IPS-20b (cell line): ENCODE results near the gene DIAPH2.
"Not testable (repeated sequence)": the region's sequence is repeated elsewhere in the genome, so short reads cannot be mapped to it uniquely, and the experiment has no call there.

Experiments
- H3K27ac ChIP-seq: one replicate; pipeline ENCODE4 v1.5.1; 2013; ENCODE audit warnings: low read length
- H3K27me3 ChIP-seq: 2 replicates; pipeline ENCODE4 v1.6.1; 2013; ENCODE audit warnings: mild to moderate bottlenecking, low read length, inconsistent platforms; ENCODE audit not compliant: insufficient read depth
- H3K36me3 ChIP-seq: 2 replicates; pipeline ENCODE4 v1.6.1; 2013; ENCODE audit warnings: low read depth, mild to moderate bottlenecking, inconsistent platforms, low read length, moderate library complexity; ENCODE audit not compliant: insufficient read depth
- H3K4me1 ChIP-seq: 2 replicates; pipeline ENCODE4 v1.6.1; 2013; ENCODE audit warnings: mild to moderate bottlenecking, control low read depth, inconsistent platforms, low read length, moderate library complexity; ENCODE audit not compliant: insufficient read depth
- H3K4me3 ChIP-seq: 2 replicates; pipeline ENCODE4 v1.5.1; 2013; ENCODE audit warnings: mild to moderate bottlenecking, low read length, inconsistent platforms
- H3K9ac ChIP-seq: 2 replicates; pipeline ENCODE4 v1.6.1; 2013; ENCODE audit warnings: low read depth, mild to moderate bottlenecking, inconsistent platforms, low read length, moderate library complexity
- H3K9me3 ChIP-seq: 2 replicates; pipeline ENCODE4 v1.6.1; 2013; ENCODE audit warnings: mild to moderate bottlenecking, low read depth, low read length, inconsistent platforms; ENCODE audit not compliant: insufficient read depth

DIAPH2 gene

DNA sequence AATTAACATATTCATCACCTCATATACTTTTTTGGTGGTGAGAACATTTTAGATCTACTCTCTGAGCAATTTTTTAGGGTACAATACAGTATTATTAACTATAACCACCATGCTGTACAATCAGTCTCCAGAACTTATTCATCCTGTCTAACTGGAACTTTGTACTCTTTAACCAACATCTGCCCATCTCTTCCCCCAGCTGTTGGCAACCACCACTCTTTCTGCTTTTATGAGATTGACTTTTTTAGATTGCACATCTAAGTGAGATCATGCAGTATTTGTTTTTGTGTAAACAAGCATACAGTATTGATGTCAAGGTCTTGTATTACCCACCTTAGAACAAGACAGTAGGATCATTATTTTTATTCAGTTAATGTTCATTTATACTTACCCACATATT, 715.9 kb downstream of the DIAPH2 start:
- H3K4me1 ChIP-seq: peaks cover 6% of the 10 kb centered on the region; the same call in 1 of the 2 replicates
- H3K36me3 ChIP-seq: 0 out of 2 replicates have a peak, but pooled peaks cover 4% of the 10 kb centered on the region
- H3K27ac ChIP-seq: no peak overlapping the region
- H3K9me3 ChIP-seq: no peaks in the 10 kb centered on the region
- H3K27me3 ChIP-seq: no peaks in the 10 kb centered on the region
- H3K4me3 ChIP-seq: no peak overlapping the region
- no peak overlapping the region for H3K9ac ChIP-seq

DNA sequence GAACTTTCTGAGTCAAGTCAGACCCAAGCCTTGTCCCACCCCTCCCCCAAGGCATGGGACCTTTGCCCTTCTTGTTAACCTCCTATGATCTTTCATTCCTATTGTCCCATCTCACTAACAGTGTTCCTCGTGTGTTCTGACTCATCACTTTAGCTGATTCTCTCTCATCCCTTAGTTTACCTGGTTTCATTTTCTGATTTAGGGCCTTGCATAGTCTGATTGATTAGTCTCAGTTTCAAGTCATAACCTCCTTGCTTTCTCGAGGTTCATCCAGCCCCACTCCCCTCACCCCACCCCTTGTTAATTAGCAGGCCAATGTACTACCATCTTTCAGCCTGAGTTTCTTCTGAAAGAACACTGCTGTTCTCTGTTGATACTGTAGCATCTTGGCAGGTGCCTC, 716.5 kb downstream of the DIAPH2 start:
- Histone ChIP-seq H3K36me3 (0 out of 2 replicates have a peak, but pooled peaks cover 4% of the 10 kb centered on the region), H3K27ac (no peak overlapping the region), H3K27me3 (no peaks in the 10 kb centered on the region), H3K9ac (no peak overlapping the region), H3K4me1 (peaks cover 6% of the 10 kb centered on the region; the same call in 1 of the 2 replicates), H3K9me3 (no peaks in the 10 kb centered on the region), H3K4me3 (no peak overlapping the region)

DNA sequence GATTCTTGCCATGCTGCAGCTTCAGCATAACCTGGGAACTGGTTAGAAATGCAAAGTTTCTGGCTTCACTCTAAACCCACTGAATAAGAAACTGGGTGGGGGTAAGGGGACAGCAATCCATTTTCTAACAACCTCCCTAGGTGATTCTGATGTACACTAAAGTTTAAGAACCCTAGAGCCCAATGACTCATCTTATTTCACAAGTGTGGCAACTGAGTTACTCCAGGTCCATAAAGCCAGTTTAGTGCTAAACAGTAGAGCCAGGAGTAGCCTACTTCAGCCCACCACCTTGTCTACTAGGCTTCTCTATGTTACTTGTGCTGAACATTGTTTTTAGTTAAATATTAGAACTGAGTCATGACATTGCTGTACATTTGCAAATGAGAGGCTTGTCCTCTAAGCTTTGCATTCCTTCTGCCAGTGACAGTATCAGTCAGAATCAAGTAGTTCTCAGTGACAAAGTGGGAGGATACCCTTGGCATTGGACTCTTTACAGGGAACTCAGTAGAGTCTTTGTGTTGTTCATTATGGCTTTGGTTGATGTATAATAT, 717.0 kb downstream of the DIAPH2 start:
- no peak overlapping the region for H3K9ac ChIP-seq
- no peaks in the 10 kb centered on the region for H3K9me3 ChIP-seq
- 0 out of 2 replicates have a peak, but pooled peaks cover 4% of the 10 kb centered on the region for H3K36me3 ChIP-seq
- H3K4me3 ChIP-seq: no peak overlapping the region
- peaks cover 6% of the 10 kb centered on the region; the same call in 1 of the 2 replicates for H3K4me1 ChIP-seq
- H3K27me3 ChIP-seq: no peaks in the 10 kb centered on the region
- no peak overlapping the region for H3K27ac ChIP-seq

DNA sequence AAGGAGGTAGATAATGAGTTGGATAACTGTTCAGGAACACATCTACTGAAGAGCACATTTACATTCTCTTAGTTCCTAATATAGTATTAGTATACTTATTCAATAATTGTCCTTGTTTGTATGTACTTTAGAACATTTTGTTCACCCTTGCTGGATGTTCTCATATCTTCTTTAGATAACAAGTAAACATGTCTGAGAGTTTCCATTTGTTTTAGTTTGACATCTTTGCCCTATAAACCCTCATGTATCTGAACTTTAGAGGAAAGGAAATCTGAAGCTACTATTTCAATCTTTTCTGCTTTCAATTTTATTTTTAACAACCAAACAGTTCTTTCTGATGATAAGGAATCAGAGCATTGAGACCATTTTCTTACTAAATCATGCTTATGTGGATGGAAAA, 717.7 kb downstream of the DIAPH2 start:
- Histone ChIP-seq H3K36me3 (0 out of 2 replicates have a peak, but pooled peaks cover 4% of the 10 kb centered on the region), H3K4me1 (peaks cover 6% of the 10 kb centered on the region; the same call in 1 of the 2 replicates), H3K4me3 (no peak overlapping the region), H3K27me3 (no peaks in the 10 kb centered on the region), H3K9ac (no peak overlapping the region), H3K9me3 (no peaks in the 10 kb centered on the region), H3K27ac (no peak overlapping the region)

DNA sequence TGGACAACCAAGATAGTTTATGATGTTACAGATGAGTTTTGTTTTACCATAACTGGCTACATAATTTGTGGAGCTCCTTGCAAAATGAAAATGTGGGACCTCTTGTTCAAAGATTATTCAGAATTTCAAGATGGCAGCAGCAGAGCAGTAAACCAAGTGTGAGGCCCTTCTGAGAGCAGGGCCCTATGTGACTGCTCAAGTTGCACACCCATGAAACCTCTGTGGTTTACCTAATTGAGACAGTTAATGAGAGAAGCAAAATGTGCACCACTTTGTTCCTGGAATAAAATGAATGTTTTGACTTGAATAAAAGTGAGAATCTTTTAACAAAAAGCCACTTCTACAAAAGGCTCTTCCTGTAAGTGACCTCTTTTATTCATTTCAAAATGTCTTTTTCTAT, 718.3 kb downstream of the DIAPH2 start:
- no peak overlapping the region for H3K27ac ChIP-seq
- H3K9me3 ChIP-seq: no peaks in the 10 kb centered on the region
- H3K4me3 ChIP-seq: no peak overlapping the region
- H3K36me3 ChIP-seq: 0 out of 2 replicates have a peak, but pooled peaks cover 4% of the 10 kb centered on the region
- H3K27me3 ChIP-seq: no peaks in the 10 kb centered on the region
- H3K4me1 ChIP-seq: peaks cover 6% of the 10 kb centered on the region; the same call in 1 of the 2 replicates
- H3K9ac ChIP-seq: no peak overlapping the region

DNA sequence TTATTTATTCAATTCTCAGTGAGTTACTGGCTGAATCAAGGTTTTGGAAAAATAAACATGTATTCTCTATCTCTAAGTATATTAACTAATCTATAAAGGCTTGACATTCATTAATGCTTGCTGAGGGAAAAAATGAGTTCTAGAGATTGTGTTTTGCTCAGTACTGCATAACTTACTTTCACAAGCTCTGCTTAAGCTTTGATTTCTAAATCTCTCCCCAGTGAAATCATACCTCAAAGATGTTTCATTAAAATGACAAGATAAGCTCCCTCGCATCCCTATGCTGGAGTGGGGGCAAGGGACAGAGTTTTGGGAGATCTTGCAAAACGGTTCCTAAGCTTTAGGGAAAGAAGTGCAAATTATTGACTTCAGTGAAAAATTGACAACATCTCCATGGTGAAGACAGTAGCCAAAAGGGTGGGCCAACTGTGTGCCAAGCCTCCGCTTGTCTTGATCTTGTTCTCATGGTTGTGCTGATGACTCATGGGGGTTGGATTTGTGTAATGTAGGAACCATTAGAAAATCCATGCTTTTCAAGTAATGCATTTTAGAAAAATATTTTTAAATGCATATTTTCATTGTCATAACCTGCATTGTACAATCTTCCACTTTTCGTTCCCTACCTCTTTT, 720.5 kb downstream of the DIAPH2 start:
- Histone ChIP-seq H3K9ac (no peak overlapping the region), H3K36me3 (peaks cover 18% of the 10 kb centered on the region), H3K27ac (no peak overlapping the region), H3K9me3 (peaks cover 14% of the 10 kb centered on the region; the same call in 1 of the 2 replicates), H3K27me3 (no peaks in the 10 kb centered on the region), H3K4me1 (no peaks in the 10 kb centered on the region), H3K4me3 (no peak overlapping the region)

DNA sequence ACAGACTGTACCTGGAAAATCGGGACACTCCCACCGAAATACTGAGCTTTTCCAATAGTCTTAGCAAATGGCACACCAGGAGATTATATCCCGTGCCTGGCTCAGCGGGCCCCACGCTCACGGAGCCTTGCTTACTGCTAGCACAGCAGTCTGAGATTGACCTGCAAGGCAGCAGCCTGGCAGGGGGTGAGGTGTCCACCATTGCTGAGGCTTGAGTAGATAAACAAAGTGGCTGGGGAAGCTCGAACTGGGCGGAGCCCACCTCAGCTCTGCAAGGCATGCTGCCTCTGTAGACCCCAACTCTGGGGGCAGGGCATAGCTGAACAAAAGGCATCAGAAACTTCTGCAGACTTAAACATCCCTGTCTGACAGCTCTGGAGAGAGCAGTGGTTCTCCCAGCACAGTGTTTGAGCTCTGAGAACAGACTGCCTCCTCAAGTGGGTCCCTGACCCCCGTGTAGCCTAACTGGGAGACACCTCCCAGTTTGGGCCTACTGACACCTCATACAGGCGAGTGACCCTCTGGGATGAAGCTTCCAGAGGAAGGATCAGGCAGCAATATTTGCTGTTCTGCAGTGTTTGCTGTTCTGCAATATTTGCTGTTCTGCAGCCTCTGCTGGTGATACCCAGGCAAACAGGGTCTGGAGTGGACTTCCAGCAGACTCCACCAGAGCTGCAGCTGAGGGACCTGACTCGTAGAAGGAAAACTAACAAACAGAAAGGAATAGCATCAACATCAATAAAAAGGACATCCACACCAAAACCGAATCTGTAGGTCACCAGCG, 725.2 kb downstream of the DIAPH2 start:
- H3K4me3 ChIP-seq, H3K9ac ChIP-seq, H3K27me3 ChIP-seq, H3K27ac ChIP-seq, H3K4me1 ChIP-seq: not testable (repeated sequence)
- H3K36me3 ChIP-seq: peaks cover 17% of the 10 kb centered on the region
- peaks cover 15% of the 10 kb centered on the region; the same call in 1 of the 2 replicates for H3K9me3 ChIP-seq

DNA sequence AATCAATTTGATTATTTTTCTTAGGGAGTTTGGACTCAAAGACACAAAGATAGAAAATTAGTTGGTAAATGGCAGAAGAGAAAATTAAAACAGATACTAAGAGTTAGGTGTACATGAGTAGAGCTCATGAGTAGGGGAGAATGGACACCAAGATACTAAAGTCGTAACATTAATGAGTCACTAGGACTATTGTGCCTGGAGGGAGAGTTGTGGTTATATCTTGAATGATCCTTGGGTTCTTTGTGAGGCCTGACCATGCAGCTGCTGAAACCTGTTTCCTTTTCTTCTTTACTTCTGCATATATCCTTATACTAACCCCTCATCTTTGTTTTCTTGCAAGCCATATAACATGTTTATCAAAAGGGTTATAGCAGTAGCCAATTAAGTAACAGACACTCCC, 731.8 kb downstream of the DIAPH2 start:
- no peak overlapping the region for H3K4me3 ChIP-seq
- no peaks in the 10 kb centered on the region for H3K9me3 ChIP-seq
- H3K27ac ChIP-seq: no peak overlapping the region
- no peaks in the 10 kb centered on the region for H3K27me3 ChIP-seq
- H3K9ac ChIP-seq: no peak overlapping the region
- no peaks in the 10 kb centered on the region for H3K36me3 ChIP-seq
- H3K4me1 ChIP-seq: no peaks in the 10 kb centered on the region

DNA sequence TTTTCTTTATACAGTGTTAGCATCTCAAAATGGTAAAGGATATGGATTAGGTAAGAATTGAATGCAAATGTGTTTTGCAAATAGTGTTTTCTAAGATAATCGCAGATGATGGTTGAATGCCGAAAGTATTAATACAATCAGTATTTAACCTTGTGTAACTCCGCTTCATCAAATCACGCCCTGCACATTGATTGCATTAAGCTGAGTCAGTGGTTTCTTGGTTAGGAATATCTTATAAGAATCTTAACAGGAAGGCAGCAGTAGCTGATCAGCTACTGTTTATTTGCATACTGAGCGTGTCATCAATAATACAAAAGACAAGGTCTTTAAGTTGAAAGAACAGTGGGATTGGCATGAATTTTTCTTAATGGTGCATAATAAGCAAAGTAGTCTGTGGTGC, 744.5 kb downstream of the DIAPH2 start:
- no peaks in the 10 kb centered on the region for H3K27me3 ChIP-seq
- no peak overlapping the region for H3K9ac ChIP-seq
- no peaks in the 10 kb centered on the region for H3K4me1 ChIP-seq
- H3K27ac ChIP-seq: no peak overlapping the region
- H3K4me3 ChIP-seq: no peak overlapping the region
- no peaks in the 10 kb centered on the region for H3K9me3 ChIP-seq
- peaks cover 20% of the 10 kb centered on the region for H3K36me3 ChIP-seq

DNA sequence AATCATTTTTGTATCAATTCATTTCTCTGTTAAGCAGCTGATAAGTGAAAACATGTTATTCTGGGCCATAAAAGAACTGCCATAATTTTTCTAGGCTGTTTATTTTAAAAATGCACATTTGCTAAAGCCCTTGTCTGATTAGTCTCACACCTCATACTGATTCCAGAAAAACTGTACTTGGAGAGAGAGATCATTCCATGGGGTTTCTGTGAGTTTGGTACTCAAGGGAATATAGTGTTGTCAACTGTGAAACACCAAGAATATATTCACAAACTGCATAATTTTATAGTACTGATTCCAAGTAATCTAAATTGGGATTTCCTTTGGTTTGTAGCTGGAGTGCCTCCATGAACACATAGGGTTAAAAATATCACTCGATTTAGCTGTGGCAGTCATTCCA, 746.6 kb downstream of the DIAPH2 start:
- Histone ChIP-seq H3K9ac (no peak overlapping the region), H3K27ac (no peak overlapping the region), H3K9me3 (no peaks in the 10 kb centered on the region), H3K4me3 (no peak overlapping the region), H3K4me1 (no peaks in the 10 kb centered on the region), H3K36me3 (peaks cover 20% of the 10 kb centered on the region), H3K27me3 (no peaks in the 10 kb centered on the region)

DNA sequence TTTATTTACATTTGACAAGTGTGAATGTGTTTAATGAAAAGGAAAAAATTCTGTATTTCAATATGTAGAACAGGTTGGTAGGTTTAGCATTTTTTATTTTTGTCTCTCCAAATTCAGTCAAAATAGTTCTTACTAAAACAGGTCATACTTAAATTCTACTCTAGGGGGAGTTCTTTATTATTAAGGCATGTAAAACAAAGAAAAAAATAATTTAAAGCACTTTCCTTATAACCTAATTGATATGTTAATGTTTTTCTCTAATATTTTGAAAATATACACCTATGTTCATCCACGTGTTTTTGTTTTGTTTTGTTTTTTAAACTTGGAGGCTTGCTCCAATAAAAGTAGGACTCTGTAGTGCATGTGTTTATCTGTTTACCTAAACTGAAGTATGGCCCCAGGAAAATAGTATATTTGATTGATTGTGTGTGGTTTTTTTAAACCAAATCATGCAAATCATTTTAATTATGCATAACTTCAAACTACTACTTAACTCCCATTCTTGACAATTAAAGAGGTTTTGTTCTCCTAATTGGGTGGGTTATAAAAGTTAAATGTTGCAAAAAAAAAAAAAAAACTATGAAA, 761.7 kb downstream of the DIAPH2 start:
- no peak overlapping the region for H3K9ac ChIP-seq
- H3K27me3 ChIP-seq: no peaks in the 10 kb centered on the region
- H3K27ac ChIP-seq: no peak overlapping the region
- no peaks in the 10 kb centered on the region for H3K9me3 ChIP-seq
- H3K36me3 ChIP-seq: peaks cover 3% of the 10 kb centered on the region; the same call in 1 of the 2 replicates
- no peak overlapping the region for H3K4me3 ChIP-seq
- peaks cover 16% of the 10 kb centered on the region for H3K4me1 ChIP-seq
